Nephron (organoid): ENCODE data around the gene CYP1A2.
"Not testable (repeated sequence)": the region's sequence is repeated elsewhere in the genome, so short reads cannot be mapped to it uniquely, and the experiment has no call there.

Experiments used
- H3K27ac Mint-ChIP-seq, 3 experiments: 2 replicates each; pipeline ENCODE4 v1.8.0; 2020; ENCODE audit warnings: mixed read lengths in 3 of 3, mild to moderate bottlenecking in 2 of 3, moderate library complexity in 1 of 3
- H3K27me3 Mint-ChIP-seq: 2 replicates; pipeline ENCODE4 v1.8.0; 2021; ENCODE audit warnings: low read depth, mild to moderate bottlenecking, moderate library complexity, mixed read lengths
- H3K36me3 Mint-ChIP-seq: 2 replicates; pipeline ENCODE4 v1.8.0; 2020; ENCODE audit warnings: low read depth, mixed read lengths
- H3K4me1 Mint-ChIP-seq: 2 replicates; pipeline ENCODE4 v1.8.0; 2020; ENCODE audit warnings: mixed read lengths
- H3K4me3 Mint-ChIP-seq, 3 experiments: 2 replicates each; pipeline ENCODE4 v1.8.0; 2020; ENCODE audit warnings: mild to moderate bottlenecking in 3 of 3, mixed read lengths in 3 of 3, moderate library complexity in 2 of 3
- H3K9me3 Mint-ChIP-seq: 2 replicates; pipeline ENCODE4 v1.8.0; 2020; ENCODE audit warnings: mixed read lengths
- TF ChIP-seq, protein P1 (sequence below), 3 experiments: fragments of 200-600 bp; sonication (generic); IDR thresholded peaks; one replicate each; pipeline ENCODE4 v1.5.0; 2021; ENCODE audit warnings: antibody characterized with exemption in 3 of 3; ENCODE audit not compliant: unreplicated experiment in 3 of 3

Gene CYP1A2

DNA sequence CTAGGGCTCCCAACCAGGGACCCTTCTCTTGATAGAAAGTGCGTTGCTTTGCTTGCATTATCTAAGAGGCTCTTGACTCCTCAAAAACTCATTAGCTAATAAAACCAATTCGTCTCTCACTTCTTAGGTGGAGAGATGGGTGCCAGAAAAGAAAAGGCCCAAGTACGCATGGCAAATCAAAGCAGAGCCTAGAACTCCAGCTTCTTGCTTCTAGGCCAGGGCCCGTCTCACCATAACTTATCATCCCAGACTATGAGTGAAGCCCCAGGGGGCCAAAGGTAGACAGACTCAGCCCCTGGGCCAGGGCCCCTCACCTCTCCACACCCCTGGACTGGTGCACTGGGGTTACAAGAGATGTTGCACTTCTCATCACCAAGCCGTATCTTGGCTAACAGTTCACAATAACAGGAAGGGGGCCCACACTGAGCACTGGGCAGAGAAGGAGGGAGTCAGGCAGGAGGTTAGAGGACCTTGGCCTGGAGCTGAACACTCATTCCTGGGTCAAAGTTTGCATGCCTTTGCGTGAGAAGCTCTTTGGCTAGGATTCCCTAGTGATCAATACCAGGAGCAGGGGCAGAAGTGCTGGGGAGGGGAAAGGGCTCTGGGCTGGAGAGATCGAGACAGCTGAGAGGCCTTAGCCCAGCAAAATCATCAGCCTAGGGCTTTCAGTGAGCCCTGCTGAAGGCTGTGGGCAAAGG is 17.9 kb upstream of the CYP1A2 start:
- Mint-ChIP-seq H3K36me3 (peaks cover 7% of the 10 kb centered on the region), H3K4me1 (no peaks in the 10 kb centered on the region), H3K4me3 (no peak overlapping the region)

DNA sequence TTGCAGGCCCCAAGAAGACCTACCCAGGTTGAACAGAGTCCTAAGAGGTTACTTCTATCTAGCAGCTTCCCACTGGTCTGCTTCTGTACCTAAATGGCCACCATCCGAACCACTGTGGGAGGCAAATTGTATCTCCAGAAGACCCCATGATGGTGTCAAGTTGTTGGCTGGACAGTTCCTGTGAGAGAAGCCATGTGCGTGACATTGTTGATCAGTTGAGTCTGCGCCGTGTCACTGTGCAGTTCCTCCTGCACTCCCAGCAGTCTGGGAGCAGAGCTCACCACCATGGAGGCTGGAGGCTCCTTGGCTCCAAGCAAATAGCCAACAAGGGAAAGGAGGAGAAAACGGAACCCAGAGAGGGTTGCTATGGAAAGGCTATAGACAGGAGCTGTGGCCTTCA is 15.8 kb upstream of the CYP1A2 start:
- Mint-ChIP-seq H3K4me3 (no peak overlapping the region), H3K36me3 (peaks cover 3% of the 10 kb centered on the region), H3K27me3 (peaks cover 69% of the 10 kb centered on the region), H3K9me3 (peaks cover 7% of the 10 kb centered on the region), H3K27ac (no peak overlapping the region), H3K4me1 (no peaks in the 10 kb centered on the region)
- TF ChIP-seq, protein P1, sequence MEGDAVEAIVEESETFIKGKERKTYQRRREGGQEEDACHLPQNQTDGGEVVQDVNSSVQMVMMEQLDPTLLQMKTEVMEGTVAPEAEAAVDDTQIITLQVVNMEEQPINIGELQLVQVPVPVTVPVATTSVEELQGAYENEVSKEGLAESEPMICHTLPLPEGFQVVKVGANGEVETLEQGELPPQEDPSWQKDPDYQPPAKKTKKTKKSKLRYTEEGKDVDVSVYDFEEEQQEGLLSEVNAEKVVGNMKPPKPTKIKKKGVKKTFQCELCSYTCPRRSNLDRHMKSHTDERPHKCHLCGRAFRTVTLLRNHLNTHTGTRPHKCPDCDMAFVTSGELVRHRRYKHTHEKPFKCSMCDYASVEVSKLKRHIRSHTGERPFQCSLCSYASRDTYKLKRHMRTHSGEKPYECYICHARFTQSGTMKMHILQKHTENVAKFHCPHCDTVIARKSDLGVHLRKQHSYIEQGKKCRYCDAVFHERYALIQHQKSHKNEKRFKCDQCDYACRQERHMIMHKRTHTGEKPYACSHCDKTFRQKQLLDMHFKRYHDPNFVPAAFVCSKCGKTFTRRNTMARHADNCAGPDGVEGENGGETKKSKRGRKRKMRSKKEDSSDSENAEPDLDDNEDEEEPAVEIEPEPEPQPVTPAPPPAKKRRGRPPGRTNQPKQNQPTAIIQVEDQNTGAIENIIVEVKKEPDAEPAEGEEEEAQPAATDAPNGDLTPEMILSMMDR (IDR thresholded peaks at IDR 0.05; ENCODE audit: unreplicated experiment in 3 of 3): no peak

More for the DNA sequence above, 17.9 kb upstream of the CYP1A2 start:
- Mint-ChIP-seq H3K27me3 (peaks cover 66% of the 10 kb centered on the region), H3K9me3 (peaks cover 3% of the 10 kb centered on the region), H3K27ac (no peak overlapping the region)
- TF ChIP-seq, protein P1 (IDR thresholded peaks at IDR 0.05; ENCODE audit: unreplicated experiment in 3 of 3): no peak

DNA sequence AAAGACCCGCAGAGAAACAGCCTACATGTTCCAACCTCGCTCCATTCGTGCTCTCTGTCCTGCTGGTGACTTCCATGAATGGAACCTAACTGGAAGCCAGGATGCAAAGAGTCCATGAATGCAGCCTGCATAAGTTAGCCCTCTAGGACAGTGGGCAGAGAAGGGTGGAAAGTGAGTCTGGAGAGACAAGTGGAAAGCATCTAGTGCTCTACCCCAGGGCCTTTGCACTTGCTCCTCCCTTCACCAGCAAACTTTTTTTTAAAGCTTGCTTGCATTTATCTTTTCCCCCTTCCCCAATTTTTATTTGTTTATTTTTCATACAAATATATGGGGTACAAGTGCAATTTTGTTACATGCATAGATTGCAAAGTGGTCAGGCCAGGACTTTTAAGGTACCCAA is 15.4 kb upstream of the CYP1A2 start:
- H3K27me3 Mint-ChIP-seq: peaks cover 67% of the 10 kb centered on the region
- no peak overlapping the region for H3K4me3 Mint-ChIP-seq
- peaks cover 11% of the 10 kb centered on the region for H3K9me3 Mint-ChIP-seq
- no peak overlapping the region for H3K27ac Mint-ChIP-seq
- H3K4me1 Mint-ChIP-seq: no peaks in the 10 kb centered on the region
- H3K36me3 Mint-ChIP-seq: peaks cover 3% of the 10 kb centered on the region
- TF ChIP-seq, protein P1 (IDR thresholded peaks at IDR 0.05; ENCODE audit: unreplicated experiment in 3 of 3): no peak

DNA sequence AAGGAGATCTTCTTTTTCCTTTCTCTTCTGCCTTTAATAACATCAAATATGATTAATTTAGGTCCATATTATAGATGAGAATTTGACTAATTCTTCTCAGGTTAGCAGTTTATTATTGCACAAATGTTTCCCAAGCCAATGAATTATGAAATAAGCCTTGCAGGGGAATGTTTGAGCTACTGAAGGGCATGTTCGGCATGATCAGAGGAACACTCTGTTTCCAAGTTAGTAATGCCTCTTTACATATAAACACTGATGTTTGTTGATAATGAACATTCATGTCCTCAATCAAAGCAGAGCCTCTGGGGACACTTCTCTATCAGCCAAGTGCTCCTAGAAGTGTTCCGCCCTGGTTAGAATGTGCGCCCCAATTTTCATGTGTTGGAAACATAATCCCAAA is 13.3 kb upstream of the CYP1A2 start:
- H3K4me3 Mint-ChIP-seq: no peak overlapping the region
- H3K4me1 Mint-ChIP-seq: no peaks in the 10 kb centered on the region
- H3K27me3 Mint-ChIP-seq: peaks cover 60% of the 10 kb centered on the region
- peaks cover 8% of the 10 kb centered on the region for H3K9me3 Mint-ChIP-seq
- TF ChIP-seq, protein P1 (IDR thresholded peaks at IDR 0.05; ENCODE audit: unreplicated experiment in 3 of 3): no peak
- no peak overlapping the region for H3K27ac Mint-ChIP-seq
- H3K36me3 Mint-ChIP-seq: no peaks in the 10 kb centered on the region

DNA sequence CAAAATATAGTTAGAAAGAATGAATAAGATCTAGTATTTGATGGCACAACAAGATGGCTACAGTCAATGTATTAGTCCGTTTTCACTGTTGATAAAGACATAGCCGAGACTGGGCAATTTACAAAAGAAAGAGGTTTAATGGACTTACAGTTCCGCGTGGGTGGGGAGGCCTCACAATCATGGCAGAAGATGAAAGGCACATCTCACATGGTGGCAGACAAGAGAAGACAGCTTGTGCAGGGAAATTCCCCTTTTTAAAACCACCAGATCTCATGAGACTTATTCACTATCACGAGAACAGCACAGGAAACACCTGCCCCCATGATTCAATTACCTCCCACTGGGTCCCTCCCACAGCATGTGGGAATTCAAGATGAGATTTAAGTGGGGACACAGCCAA is 10.4 kb upstream of the CYP1A2 start:
- H3K36me3 Mint-ChIP-seq: not testable (repeated sequence)
- peaks cover 52% of the 10 kb centered on the region for H3K27me3 Mint-ChIP-seq

DNA sequence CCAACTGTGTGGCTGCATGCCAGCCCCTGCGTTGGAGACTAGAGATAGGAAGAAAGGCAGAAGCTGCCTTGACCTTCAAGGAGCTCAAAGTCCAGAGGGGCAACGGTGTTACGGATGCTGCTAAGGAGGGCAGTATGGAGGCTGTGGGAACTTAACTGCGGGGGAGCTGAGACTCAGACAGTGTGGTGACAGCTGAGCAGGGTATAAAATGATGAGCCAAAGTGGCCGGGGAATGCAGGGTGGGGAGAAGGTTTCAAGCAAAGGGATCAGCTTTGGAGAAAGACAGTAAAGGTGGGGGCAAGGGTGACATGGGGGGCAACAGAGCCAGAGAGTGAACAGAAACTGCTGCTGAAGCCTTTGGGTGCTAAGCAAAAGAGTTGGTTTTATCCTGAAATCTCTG is 6.2 kb upstream of the CYP1A2 start:
- H3K4me1 Mint-ChIP-seq: no peaks in the 10 kb centered on the region
- peaks cover 14% of the 10 kb centered on the region for H3K9me3 Mint-ChIP-seq
- no peak overlapping the region for H3K4me3 Mint-ChIP-seq
- H3K27me3 Mint-ChIP-seq: peaks cover 16% of the 10 kb centered on the region
- TF ChIP-seq, protein P1 (IDR thresholded peaks at IDR 0.05; ENCODE audit: unreplicated experiment in 3 of 3): no peak
- H3K27ac Mint-ChIP-seq: no peak overlapping the region
- H3K36me3 Mint-ChIP-seq: no peaks in the 10 kb centered on the region

More for the DNA sequence above, 10.4 kb upstream of the CYP1A2 start:
- H3K4me1 Mint-ChIP-seq, H3K4me3 Mint-ChIP-seq, H3K27ac Mint-ChIP-seq: not testable (repeated sequence)
- peaks cover 16% of the 10 kb centered on the region for H3K9me3 Mint-ChIP-seq
